SJSA1 (cell line): ENCODE data around the gene ARL8A. TPM values are rescaled to one million over a fixed set of nuclear protein-coding genes. Genes with fewer than 3 reads are reported as not detected.

ENCODE experiments used
- DNase-seq, 2 experiments: peaks; one replicate each; pipeline ENCODE4 v3.0.0-alpha.2; 2015 to 2020; ENCODE audit warnings: low spot score in 2 of 2, low read depth in 1 of 2
- H3K27ac ChIP-seq: fragments of 250-450 bp; sonication (Bioruptor Pico); 2 replicates; pipeline ENCODE4 v1.5.1; 2020; ENCODE audit warnings: mild to moderate bottlenecking, moderate library complexity
- H3K27me3 ChIP-seq: fragments of 250-450 bp; sonication (Bioruptor Pico); replicated peaks from 2 replicates; pipeline ENCODE4 v1.5.1; 2020; ENCODE audit warnings: mild to moderate bottlenecking, moderate library complexity
- H3K36me3 ChIP-seq: fragments of 250-450 bp; sonication (Bioruptor Pico); 2 replicates; pipeline ENCODE4 v1.5.1; 2020; ENCODE audit warnings: mild to moderate bottlenecking
- H3K4me1 ChIP-seq: fragments of 250-450 bp; sonication (Bioruptor Pico); replicated peaks from 2 replicates; pipeline ENCODE4 v1.6.1; 2021; ENCODE audit warnings: mild to moderate bottlenecking
- H3K4me3 ChIP-seq: fragments of 250-450 bp; sonication (Bioruptor Pico); 2 replicates; pipeline ENCODE4 v1.5.1; 2020; ENCODE audit warnings: mild to moderate bottlenecking
- H3K9me3 ChIP-seq: fragments of 250-450 bp; sonication (Bioruptor Pico); replicated peaks from 2 replicates; pipeline ENCODE4 v1.5.1; 2020; ENCODE audit warnings: mild to moderate bottlenecking
- total RNA-seq: library from RNA; depleted of rRNA; stranded (reverse); fragments of >200 nt; shearing (Covaris generic); gene quantifications from 2 replicates; pipeline ENCODE4 v1.2.3, GENCODE V29; 2014

ARL8A gene
- total RNA-seq, 1 experiment from 2014 or later = 31.7 TPM

GRCh38 chr1:202157945-202158344 is 13.4 kb upstream of the ARL8A start:
- no peak overlapping the region for H3K27ac ChIP-seq
- no peak for DNase-seq
- no peak overlapping the region for H3K4me3 ChIP-seq
- peaks cover 2% of the 10 kb centered on the region; the same call in 1 of the 2 replicates for H3K4me1 ChIP-seq
- no peaks in the 10 kb centered on the region for H3K36me3 ChIP-seq
- H3K27me3 ChIP-seq = no peaks in the 10 kb centered on the region
- H3K9me3 ChIP-seq = no peaks in the 10 kb centered on the region

- Histone ChIP-seq H3K27ac (no peak overlapping the region), H3K36me3 (no peaks in the 10 kb centered on the region), H3K4me1 (no peaks in the 10 kb centered on the region), H3K9me3 (no peaks in the 10 kb centered on the region), H3K27me3 (no peaks in the 10 kb centered on the region), H3K4me3 (no peak overlapping the region)
- no peak for DNase-seq
Observed at GRCh38 chr1:202156590-202156989, 12.1 kb upstream of the ARL8A start.

GRCh38 chr1:202155478-202156021 is 11.0 kb upstream of the ARL8A start:
- H3K27me3 ChIP-seq = no peaks in the 10 kb centered on the region
- no peak overlapping the region for H3K27ac ChIP-seq
- no peaks in the 10 kb centered on the region for H3K36me3 ChIP-seq
- no peak overlapping the region for H3K4me3 ChIP-seq
- no peak for DNase-seq
- H3K9me3 ChIP-seq = no peaks in the 10 kb centered on the region
- no peaks in the 10 kb centered on the region for H3K4me1 ChIP-seq

- Histone ChIP-seq H3K27me3 (no peaks in the 10 kb centered on the region), H3K4me1 (no peaks in the 10 kb centered on the region), H3K9me3 (no peaks in the 10 kb centered on the region), H3K27ac (no peak overlapping the region), H3K36me3 (no peaks in the 10 kb centered on the region), H3K4me3 (no peak overlapping the region)
- DNase-seq = no peak
Observed at GRCh38 chr1:202154766-202155477, 10.4 kb upstream of the ARL8A start.

GRCh38 chr1:202154148-202154765 is 9.7 kb upstream of the ARL8A start:
- Histone ChIP-seq H3K9me3 (no peaks in the 10 kb centered on the region), H3K27me3 (no peaks in the 10 kb centered on the region), H3K27ac (no peak overlapping the region), H3K4me3 (no peak overlapping the region), H3K36me3 (no peaks in the 10 kb centered on the region), H3K4me1 (no peaks in the 10 kb centered on the region)
- no peak for DNase-seq

- DNase-seq = no peak
- H3K36me3 ChIP-seq = no peaks in the 10 kb centered on the region
- H3K4me3 ChIP-seq = no peak overlapping the region
- no peaks in the 10 kb centered on the region for H3K4me1 ChIP-seq
- no peak overlapping the region for H3K27ac ChIP-seq
- H3K9me3 ChIP-seq = no peaks in the 10 kb centered on the region
- no peaks in the 10 kb centered on the region for H3K27me3 ChIP-seq
Observed at GRCh38 chr1:202153284-202153683, 8.7 kb upstream of the ARL8A start.

GRCh38 chr1:202152399-202152798 is 7.9 kb upstream of the ARL8A start:
- Histone ChIP-seq H3K27me3 (no peaks in the 10 kb centered on the region), H3K27ac (no peak overlapping the region), H3K9me3 (no peaks in the 10 kb centered on the region)

GRCh38 chr1:202151045-202151444 is 6.5 kb upstream of the ARL8A start:
- Histone ChIP-seq H3K4me3 (no peak overlapping the region), H3K9me3 (no peaks in the 10 kb centered on the region), H3K27me3 (no peaks in the 10 kb centered on the region), H3K36me3 (no peaks in the 10 kb centered on the region), H3K27ac (no peak overlapping the region), H3K4me1 (no peaks in the 10 kb centered on the region)
- DNase-seq = no peak

More at GRCh38 chr1:202152399-202152798, 7.9 kb upstream of the ARL8A start:
- no peaks in the 10 kb centered on the region for H3K36me3 ChIP-seq
- H3K4me3 ChIP-seq = no peak overlapping the region
- no peaks in the 10 kb centered on the region for H3K4me1 ChIP-seq
- DNase-seq = no peak

- Histone ChIP-seq H3K9me3 (no peaks in the 10 kb centered on the region), H3K27me3 (no peaks in the 10 kb centered on the region), H3K4me1 (no peaks in the 10 kb centered on the region), H3K4me3 (no peak overlapping the region), H3K27ac (no peak overlapping the region), H3K36me3 (no peaks in the 10 kb centered on the region)
- no peak for DNase-seq
Observed at GRCh38 chr1:202150602-202151001, 6.1 kb upstream of the ARL8A start.

- Histone ChIP-seq H3K27ac (no peak overlapping the region), H3K36me3 (no peaks in the 10 kb centered on the region), H3K4me1 (peaks cover 3% of the 10 kb centered on the region), H3K27me3 (no peaks in the 10 kb centered on the region), H3K9me3 (no peaks in the 10 kb centered on the region), H3K4me3 (no peak overlapping the region)
- no peak for DNase-seq
Observed at GRCh38 chr1:202150187-202150586, 5.7 kb upstream of the ARL8A start.

GRCh38 chr1:202149566-202149965 is 5.0 kb upstream of the ARL8A start:
- H3K4me1 ChIP-seq = peaks cover 9% of the 10 kb centered on the region
- DNase-seq = no peak
- H3K36me3 ChIP-seq = peaks cover 4% of the 10 kb centered on the region; the same call in 1 of the 2 replicates
- no peak overlapping the region for H3K27ac ChIP-seq
- H3K9me3 ChIP-seq = no peaks in the 10 kb centered on the region; the same call in 1 of the 2 replicates
- H3K4me3 ChIP-seq = no peak overlapping the region
- no peaks in the 10 kb centered on the region for H3K27me3 ChIP-seq

- Histone ChIP-seq H3K27me3 (no peaks in the 10 kb centered on the region), H3K4me3 (no peak overlapping the region), H3K27ac (no peak overlapping the region), H3K36me3 (peaks cover 15% of the 10 kb centered on the region), H3K4me1 (peaks cover 16% of the 10 kb centered on the region), H3K9me3 (no peaks in the 10 kb centered on the region; the same call in 1 of the 2 replicates)
- no peak for DNase-seq
Observed at GRCh38 chr1:202148391-202148790, 3.9 kb upstream of the ARL8A start.

GRCh38 chr1:202146993-202147392 is 2.5 kb upstream of the ARL8A start:
- Histone ChIP-seq H3K27me3 (no peaks in the 10 kb centered on the region), H3K27ac (no peak overlapping the region), H3K9me3 (no peaks in the 10 kb centered on the region; the same call in 1 of the 2 replicates), H3K4me1 (peaks cover 23% of the 10 kb centered on the region), H3K36me3 (peaks cover 28% of the 10 kb centered on the region), H3K4me3 (no peak overlapping the region)
- no peak for DNase-seq

GRCh38 chr1:202146279-202146678 is 1.7 kb upstream of the ARL8A start:
- Histone ChIP-seq H3K36me3 (peaks cover 28% of the 10 kb centered on the region), H3K27ac (no peak overlapping the region), H3K4me3 (no peak overlapping the region), H3K4me1 (peaks cover 23% of the 10 kb centered on the region), H3K9me3 (no peaks in the 10 kb centered on the region; the same call in 1 of the 2 replicates), H3K27me3 (no peaks in the 10 kb centered on the region)
- DNase-seq = no peak
